ENCODE data around the gene CCN6.
"Not testable (repeated sequence)": the region's sequence is repeated elsewhere in the genome, so short reads cannot be mapped to it uniquely, and the experiment has no call there.

The CCN6 gene

DNA sequence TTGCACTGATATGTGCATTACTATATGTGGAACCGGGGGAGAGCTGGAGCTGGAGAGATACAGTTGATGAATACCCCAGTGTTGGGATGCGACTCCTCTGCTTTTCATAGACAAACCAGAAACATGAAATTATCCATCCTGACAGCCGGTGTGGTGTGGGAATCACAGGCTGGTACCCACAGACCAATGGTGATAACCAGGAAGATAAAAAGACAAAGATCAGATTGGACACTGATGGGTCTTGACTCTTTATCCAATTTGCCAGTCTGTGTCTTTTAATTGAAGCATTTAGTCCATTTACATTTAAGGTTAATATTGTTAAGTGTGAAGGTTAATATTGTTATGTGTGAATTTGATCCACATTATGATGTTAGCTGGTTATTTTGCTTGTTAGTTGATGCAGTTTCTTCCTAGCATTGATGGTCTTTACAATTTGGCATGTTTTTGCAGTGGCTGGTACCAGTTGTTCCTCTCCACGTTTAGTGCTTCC lies 2.6 kb upstream of the CCN6 start:
- DNase-seq = not testable (repeated sequence)

- no peak for DNase-seq
These were observed 769 bp downstream of the CCN6 start for GRCh38 chr6:112054555-112055190.

DNA sequence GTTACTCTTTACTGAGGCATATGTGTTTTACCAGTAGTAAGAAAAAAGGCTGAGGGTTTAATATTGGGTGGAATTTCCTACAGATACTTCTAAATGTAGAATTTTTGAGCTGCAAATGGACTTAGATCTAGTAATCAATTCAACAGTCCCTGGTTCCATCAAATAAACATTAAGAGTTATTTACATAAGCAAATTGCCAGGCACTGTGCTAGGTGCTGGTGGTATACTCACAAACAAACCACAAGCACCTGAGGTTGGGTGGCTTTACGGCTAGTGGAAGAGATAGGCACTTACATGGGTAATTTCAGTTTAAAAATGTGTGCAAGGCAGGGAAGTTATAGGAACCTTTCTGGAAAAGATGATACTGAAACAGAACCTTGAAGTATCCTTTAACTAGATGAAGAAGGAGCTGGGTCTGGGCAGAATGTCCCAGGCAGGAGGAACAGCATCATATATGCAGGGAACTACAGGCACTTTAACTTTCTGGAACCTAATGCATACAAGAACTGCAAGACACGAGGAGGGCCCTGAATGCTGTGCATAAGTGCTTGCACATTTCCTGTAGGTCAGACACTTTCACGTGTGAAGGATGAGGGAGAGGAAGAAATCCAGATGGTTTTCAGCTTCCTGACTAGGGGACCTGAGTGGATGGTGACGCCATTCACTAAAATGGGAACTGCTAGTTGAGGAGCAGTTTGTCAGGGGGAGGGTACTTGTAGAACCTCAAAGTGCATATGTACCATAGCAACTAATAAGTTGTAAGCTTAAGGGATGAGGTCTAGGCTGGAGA lies 4.5 kb downstream of the CCN6 start:
- no peak for DNase-seq

DNA sequence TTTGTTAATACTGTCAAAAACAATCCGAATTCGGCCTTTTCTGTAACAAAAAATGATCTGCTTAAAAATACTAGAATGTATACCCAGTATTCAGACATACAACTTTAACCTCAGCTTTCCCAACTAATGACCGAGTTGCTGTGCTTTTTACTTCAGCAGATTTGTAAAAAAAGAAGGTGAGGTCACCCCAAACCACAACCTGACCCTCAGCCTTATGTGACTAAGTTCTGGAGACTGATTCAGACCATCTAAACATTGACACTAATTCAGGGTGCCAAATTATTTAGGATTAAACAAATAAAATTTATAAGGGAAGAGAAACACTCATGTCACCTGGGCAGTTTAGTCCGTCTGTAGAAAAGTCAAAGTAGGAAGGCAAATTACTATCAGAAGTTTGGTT lies 7.7 kb downstream of the CCN6 start:
- no peak for DNase-seq

GRCh38 chr6:112062966-112063365 lies 9.1 kb downstream of the CCN6 start:
- no peak for DNase-seq

GRCh38 chr6:112065426-112065986 lies 11.6 kb downstream of the CCN6 start:
- no peak for DNase-seq

GRCh38 chr6:112066606-112067005 lies 12.7 kb downstream of the CCN6 start:
- no peak for DNase-seq

DNA sequence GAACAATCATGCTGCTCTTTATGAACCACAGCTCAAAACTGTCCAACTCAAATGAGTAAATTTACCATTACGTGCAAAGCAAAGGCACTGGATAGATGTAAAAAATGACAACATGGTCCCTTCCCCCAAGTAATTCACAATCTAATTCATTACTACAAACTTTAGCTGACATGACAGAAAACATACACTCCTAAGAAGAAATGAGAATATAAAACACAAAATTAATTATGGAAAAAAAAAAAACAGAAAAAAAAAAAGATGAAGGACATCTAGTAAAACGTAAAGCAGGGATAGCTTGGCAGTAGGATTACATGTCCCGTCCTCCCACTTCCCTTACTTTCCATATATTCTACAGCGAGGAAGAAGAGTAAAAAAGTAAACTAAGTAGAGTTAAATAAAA lies 27.7 kb downstream of the CCN6 start:
- no peak for DNase-seq

GRCh38 chr6:112085286-112086065 lies 31.6 kb downstream of the CCN6 start:
- no peak for DNase-seq

DNA sequence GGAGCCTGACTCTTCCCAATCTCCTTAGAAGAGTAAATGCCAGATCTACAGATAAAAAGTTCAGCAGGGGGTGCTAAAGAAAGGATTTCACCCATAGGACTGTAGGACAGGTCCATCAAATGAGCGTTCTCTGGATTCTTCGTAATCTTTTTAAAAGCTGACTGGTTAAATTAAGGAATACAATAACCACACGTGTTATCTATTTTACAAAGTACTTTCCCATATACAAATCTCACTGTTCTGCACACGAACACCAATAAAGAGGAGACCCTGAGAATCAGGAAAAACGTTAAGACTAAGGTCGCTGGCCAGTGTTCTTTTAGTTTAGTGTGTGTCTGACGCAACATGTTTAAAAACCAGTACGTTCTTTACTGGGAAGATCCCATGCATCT lies 32.8 kb downstream of the CCN6 start:
- DNase-seq = no peak

- DNase-seq = peak; percentile 86 to 91
These were observed 33.4 kb downstream of the CCN6 start, which contains the start of the genes FAM229B and TUBE1 for GRCh38 chr6:112087136-112087911. Gene FAM229B (plus strand): TSS chr6:112087591. CDS start chr6:112099284, 11,693 bp downstream. Gene TUBE1 (minus strand): TSS chr6:112087482. CDS start chr6:112087434, 48 bp downstream.

DNA sequence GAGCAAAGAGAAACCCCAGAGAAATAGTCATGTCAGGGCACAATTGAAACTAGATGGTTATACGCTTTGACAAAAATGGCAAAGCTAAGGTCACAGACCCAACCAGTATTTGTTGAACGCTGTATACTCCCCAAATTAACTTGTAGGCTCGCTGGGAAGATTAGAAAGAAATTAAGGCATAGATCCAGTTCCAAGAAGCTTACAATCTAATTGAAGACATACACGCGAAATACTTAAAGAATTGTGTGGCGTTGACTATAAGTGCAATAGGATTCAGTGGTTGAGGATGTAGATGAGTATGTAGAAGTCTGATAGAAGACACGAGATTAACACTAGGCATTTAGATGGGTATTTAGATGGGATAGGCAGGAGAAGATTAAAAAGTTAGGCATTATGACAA lies 34.0 kb downstream of the CCN6 start:
- DNase-seq = no peak

- no peak for DNase-seq
These were observed 43.0 kb downstream of the CCN6 start for GRCh38 chr6:112096901-112097300.

- no peak for DNase-seq
These were observed 46.7 kb downstream of the CCN6 start for GRCh38 chr6:112100561-112100960.

GRCh38 chr6:112106026-112106425 lies 52.1 kb downstream of the CCN6 start:
- not testable (repeated sequence) for DNase-seq

DNA sequence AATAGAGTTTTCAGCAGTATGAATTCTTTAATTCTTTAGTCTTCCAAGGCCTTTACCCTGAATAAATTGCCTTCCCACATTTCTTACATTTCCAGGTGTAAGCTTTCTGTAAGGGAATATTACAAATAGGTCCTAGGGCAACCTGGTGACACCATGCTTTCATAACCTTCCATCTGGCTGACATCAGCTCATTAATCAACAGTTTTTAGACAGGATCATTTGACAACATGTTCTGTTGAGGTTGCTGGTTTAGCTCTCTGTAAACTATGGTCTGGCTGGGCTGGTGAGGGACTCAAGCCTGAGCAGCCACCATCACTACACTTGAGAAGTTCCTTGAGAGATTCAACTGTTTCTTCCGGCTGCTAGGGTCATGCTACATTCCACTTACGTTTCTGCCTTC lies 52.7 kb downstream of the CCN6 start:
- DNase-seq = no peak

DNA sequence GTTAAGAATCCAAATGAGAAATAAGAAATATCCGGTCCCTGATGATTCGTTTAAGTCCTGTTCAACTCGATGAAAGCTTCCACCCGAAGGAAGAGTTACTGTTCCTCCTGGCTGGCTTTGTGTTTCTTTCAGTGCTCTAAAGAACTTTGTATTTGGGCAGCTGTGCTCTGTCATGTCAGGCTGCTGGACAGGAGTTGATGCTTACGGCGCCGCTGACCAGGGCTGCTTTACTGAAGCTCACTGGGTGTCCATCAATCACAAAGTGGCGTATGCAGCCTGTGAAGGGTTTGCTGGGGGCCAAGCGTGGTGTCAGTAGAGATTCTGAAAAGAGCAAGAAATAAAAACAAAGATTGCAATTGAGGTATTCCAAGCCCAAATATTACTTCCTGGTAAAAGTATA lies 55.4 kb downstream of the CCN6 start:
- DNase-seq = no peak

- no peak for DNase-seq
These were observed 59.5 kb downstream of the CCN6 start for GRCh38 chr6:112113431-112113830.

GRCh38 chr6:112113918-112114317 lies 60.0 kb downstream of the CCN6 start:
- no peak for DNase-seq

GRCh38 chr6:112114577-112115223 lies 60.8 kb downstream of the CCN6 start:
- no peak for DNase-seq

DNA sequence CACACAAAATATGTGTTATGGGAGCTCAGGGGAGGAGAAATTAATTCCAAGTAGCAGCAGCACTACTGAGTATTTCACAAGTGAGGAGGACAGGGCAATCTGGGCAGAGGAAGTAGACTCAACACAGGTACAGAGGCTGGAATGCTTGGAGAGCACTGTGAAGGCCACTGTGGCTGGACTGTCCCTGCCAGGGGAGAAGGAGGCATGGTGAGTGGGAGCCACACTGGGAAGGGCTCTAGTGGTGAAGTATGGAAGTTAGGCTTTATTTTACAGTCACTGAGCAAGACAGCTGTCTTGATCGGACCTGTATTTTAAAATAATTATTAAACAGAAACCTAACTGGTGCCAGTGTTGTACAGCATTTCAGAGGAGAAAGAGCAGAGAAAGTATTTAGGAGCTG lies 62.3 kb downstream of the CCN6 start:
- DNase-seq = no peak

DNA sequence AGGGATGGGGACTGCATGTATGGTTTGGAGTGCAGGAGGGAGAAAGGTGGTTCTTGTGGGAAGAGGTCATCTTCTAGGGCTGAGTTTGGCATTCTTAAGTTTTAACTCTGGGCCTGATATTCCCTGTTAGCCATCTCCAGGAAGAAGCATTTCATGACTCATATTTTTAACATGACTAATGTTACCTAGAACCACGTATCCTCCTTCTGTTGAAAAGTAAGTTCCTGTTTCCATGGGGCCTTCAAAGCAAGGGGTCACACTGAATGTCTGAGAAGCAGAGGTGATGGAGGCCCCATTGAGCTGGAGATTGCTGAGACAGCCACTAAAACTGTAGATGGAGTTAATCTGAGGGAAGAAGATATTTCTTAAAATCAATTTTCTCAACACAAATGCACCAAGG lies 63.6 kb downstream of the CCN6 start:
- DNase-seq = peak in 1 of 2 experiments; percentile 11

All from activated CD4-positive, alpha-beta T cell treated with anti-CD3 and anti-CD28 coated beads, Interleukin-2, amount 50 U/mL, for 48 hours (primary cell).